CD4-positive, alpha-beta T cell treated with Interleukin-10 for 1 hour (primary cell): ENCODE measurements around the gene TTL.
A peak's percentile ranks its signal among the peaks of the same experiment; 100 is the strongest.
"Not testable (repeated sequence)": the region's sequence is repeated elsewhere in the genome, so short reads cannot be mapped to it uniquely, and the experiment has no call there.

Experiments
- DNase-seq: peaks from one replicate; pipeline ENCODE4 v3.0.0-alpha.2; 2020

The TTL gene

GRCh38 chr2:112524276-112524675 is 42.3 kb downstream of the TTL start:
- DNase-seq: not testable (repeated sequence)

DNA sequence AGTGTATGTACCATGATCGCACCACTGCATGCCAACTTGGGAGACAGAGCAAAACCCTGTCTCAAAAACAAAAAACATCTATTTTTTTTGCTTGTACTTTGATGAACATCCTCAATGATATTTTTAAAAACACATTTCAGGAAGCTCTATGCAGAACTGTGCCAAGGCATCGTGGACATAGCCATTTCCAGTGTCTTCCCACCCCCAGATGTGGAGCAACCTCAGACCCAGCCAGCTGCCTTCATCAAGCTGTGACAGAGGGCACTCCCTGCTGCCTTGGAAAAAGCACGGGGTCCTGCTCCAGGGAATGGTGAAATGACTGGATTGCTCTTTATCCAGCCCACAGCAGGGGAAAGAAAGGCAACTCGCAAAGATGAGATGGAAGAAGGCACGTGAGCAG is 46.6 kb downstream of the TTL start:
- DNase-seq: no peak

GRCh38 chr2:112529757-112530156 is 47.8 kb downstream of the TTL start:
- DNase-seq: no peak

DNA sequence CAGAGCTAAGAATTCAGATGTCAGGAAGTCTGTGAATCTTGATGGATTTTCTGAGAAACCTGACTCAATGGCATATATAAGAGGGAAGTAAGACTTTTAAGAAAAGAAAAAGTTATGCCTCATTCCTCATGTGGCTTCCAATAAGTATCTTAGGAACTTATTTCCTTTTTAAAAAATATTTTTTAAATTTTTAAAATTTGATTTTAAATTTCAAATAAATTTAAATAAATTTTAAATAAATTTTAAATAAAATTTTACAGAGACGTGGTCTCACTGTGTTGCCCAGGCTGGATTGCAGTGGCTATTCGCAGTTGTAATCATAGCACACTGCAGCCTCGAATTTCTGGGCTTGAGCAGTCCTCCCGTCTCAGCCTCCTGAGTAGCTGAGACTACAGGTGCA is 48.8 kb downstream of the TTL start:
- DNase-seq: no peak

DNA sequence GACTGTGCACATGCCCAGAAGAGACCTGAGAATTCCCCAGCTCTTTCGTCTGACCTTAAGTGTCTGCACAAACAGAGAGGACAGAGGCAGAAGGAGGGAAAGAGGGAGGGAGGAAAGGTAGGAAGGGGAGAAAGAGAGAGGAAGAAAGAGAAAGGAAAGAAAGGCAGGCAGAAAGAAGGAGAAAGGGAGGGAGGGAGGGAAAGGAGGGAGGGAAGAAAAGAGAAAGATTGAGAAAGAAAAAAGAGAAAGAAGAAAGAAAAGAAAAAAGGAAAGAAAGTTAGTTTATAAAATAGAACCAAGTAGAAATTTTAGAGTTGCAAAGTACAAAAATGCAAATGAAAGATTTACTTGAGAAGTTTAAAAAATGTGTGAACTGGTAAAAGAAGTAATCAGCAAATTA is 52.9 kb downstream of the TTL start:
- DNase-seq: no peak

GRCh38 chr2:112536665-112537064 is 54.7 kb downstream of the TTL start:
- DNase-seq: not testable (repeated sequence)

DNA sequence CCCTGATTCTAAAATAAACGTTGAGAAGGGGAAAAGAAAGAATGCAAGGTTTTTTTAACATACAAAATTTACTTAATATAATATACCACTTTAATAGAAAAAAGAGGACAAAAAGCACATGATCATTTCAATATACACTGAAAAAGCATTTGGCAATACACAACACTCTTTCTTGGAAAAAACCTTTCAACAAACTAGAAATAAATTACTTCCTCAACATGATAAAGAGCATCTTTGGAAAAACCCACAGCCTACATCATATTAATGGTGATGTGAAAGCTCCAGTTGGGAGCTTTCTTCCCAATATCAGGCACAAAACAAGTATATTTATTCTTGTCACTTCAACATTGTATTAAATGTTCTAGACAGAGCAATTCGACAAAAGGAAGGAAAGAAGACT is 57.4 kb downstream of the TTL start:
- DNase-seq: no peak

- no peak for DNase-seq
Measured at GRCh38 chr2:112540906-112541305, 59.0 kb downstream of the TTL start.

- peak; percentile 9 for DNase-seq
Measured at GRCh38 chr2:112541315-112542122, 59.6 kb downstream of the TTL start.

DNA sequence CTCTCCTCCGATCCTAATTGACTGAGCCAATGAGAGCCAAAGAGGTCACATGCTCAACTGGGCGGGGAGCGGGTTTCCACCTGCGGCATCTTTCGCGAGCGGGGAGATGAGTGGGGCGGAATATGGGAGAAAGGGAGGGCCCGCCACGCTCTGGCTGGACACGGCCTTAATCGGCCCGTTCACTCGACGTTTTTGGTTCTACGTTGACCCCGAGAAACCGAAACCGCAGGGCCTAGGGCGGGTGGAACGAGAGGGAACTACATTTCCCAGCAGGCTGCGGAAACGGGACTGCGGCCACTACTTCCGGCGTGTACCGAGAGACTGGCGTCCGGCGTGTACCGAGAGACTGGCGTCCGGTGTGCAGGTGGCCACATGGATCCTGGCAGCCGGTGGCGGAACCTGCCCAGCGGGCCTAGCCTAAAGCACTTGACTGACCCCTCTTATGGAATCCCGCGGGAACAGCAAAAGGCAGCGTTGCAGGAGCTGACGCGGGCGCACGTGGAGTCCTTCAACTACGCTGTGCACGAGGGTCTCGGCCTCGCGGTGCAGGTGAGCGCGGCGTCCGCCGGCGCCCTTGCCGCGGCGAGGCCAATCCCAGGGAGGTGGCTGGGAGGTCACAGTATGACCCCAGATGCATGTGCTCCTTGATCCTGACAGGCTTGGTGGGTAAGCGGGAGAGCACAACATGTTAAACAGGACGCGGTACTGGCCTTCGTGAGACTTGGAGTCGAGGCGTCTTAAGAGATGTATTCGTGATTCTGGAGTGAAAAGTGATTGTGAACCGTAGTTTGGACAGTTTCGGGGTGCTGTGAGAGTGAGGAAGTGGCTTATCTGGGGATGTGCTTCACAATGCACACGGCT is 60.4 kb downstream of the TTL start, which contains the start of gene POLR1B:
Gene POLR1B (plus strand): TSS at position 343 of the 861 bp plus-strand sequence. CDS start 30 bp downstream, at position 373.
- DNase-seq: peak; percentile 78

DNA sequence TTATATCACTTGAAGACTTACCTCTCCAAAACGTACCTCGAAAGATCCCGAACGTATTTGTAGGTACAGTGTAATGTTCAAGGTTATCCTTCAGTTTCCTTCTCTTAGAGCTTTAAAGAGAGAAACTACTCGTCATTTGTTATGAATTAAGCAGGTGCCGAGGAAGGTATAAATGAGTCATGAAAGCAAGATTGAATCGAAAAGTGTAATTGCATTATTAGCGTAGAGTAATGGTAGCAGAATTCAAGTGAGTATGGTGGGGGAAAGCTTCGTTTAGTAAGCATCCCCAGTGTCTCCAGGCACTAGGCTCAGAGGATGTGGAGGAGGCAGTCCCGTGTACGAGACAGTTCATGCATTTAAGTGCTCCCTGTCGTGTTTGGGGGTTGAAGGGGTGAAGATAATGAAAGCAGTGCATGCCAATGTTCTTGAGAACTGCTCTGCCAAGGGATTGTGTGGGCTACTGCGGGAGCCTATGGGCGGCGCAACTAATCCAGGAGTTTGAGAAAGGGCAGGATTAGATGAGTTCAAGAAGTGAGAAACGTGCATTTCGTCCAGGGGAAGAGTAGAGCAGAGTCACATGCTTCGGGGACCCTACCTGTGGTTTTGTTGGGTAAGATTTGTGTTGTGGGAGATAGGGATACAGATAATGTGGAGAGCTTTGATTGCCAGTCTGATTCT is 61.2 kb downstream of the TTL start:
- DNase-seq: peak; percentile 1

DNA sequence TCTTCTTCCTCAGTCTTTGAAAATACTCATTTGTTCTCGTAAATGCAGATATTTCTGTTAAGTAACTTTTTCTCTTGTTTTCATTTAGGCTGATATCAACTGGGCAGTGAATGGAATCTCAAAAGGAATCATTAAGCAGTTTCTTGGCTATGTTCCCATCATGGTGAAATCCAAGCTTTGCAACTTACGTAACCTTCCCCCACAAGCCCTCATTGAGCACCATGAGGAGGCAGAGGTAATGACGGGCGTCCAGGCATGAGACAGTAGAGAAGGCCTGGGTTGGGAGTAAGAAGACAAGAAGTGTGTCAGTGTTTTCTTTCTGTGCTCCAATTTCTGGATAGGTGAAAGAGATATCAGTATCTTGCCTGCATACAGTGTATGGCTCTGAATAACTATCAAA is 65.4 kb downstream of the TTL start:
- no peak for DNase-seq

GRCh38 chr2:112548980-112549379 is 67.0 kb downstream of the TTL start:
- no peak for DNase-seq

DNA sequence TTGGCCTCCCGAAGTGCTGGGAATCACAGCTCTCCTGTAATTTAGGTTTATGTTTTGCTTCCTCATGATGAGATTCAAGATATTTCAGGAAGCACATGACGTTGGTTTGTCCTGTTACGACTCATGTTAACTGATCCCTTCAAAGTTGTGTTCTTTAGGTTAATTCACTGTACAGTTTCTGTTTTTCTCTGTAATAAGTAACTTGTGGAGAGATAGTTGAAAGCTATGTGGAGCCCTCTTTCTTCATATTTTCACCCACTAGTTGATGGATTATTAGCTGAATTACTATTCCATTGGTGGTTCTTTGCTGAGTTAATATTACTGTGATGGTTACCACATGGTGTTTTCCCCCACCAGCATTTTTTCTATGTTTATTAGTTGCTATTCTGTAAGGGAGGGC is 84.1 kb downstream of the TTL start:
- no peak for DNase-seq

DNA sequence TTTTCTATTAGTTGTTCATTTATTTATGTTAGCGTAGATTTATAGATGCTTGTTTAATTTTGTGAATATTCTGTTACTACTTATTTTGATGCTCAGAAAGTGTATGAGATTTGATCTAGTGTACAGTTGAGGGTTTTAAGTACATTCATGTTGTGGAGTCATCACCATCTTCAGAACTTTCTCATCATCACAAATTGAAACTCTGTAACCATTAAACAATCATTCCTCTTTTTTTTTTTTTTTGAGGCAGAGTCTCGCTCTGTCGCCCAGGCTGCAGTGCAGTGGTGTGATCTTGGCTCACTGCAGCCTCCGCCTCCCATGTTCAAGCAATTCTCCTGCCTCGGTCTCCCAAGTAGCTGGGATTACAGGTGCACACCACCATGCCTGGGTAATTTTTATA is 84.6 kb downstream of the TTL start:
- DNase-seq: not testable (repeated sequence)

GRCh38 chr2:112572005-112572404 is 90.0 kb downstream of the TTL start:
- DNase-seq: no peak

DNA sequence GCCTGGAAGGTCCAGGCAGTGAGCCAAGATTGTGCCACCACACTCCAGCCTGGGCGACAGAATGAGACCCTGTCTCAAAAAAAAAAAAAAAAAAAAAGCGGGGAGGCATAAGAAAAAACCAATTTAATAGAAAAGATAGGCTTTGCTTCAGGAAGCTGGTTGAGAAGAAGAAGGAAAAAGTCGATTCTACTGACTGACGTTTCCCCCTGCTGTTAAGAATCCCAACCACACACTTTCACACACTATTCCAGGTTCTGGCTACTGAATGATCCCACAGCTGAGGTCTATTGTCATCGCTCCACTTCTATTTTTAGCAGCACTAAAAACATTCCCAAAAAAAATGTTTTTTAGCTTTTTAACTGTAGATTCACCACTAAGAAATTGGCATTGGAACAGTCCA is 95.8 kb downstream of the TTL start:
- DNase-seq: no peak

DNA sequence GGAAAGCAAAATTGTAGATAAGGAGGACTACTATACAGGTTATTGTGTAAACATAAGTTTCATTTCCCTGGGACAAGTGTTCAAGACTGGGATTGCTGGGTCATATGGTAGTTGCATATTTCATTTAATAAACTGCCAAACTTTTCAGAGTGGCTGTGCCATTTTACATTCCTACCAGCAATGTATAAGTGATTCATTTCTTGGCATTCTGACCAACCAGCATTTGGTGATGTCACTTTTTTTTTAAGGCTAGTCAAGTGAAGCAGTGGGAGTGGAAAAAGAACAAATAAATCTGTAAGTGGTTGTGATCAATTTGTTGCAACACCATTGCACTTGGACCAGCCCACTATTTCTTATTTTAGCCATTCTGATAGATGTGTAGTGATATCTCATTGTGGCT is 97.3 kb downstream of the TTL start:
- no peak for DNase-seq

DNA sequence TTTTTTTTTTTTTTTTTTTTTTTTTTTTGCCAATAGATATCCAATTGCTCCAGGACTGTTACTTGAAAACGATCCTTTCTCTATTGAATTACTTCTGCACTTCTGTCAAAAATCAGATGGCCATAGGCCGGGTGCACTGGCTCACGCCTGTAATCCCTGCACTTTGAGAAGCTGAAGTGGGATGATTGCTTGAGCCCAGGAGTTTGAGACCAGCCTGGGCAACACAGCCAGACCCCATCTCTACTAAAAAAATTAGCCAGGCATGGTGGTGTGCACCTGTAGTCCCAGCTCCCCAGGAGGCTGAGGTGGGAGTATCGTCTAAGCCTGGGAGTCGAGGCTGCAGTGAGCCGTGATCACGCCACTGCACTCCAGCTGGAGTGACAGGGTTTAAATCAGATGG is 98.1 kb downstream of the TTL start:
- DNase-seq: no peak

DNA sequence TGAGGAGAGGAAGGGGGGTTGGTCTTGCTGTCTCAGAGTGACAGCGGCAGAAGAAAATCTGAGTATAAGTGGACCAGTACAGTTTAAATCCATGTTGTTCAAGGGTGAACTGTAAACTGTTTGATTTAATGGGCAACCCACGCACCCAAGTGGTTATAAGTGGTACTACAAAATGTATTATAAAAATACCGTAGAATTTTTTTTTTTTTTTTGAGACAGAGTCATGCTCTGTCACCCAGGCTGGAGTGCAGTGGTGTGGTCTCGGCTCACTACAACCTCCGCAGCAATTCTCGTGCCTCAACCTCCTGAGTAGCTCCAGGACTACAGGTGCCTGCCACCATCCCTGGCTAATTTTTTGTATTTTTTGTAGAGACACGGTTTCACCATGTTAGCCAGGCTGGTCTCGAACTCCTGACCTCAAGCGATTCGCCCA is 100.4 kb downstream of the TTL start:
- DNase-seq: peak; percentile 79

- DNase-seq: peak; percentile 26
Measured at GRCh38 chr2:112583497-112584133, 101.7 kb downstream of the TTL start.

DNA sequence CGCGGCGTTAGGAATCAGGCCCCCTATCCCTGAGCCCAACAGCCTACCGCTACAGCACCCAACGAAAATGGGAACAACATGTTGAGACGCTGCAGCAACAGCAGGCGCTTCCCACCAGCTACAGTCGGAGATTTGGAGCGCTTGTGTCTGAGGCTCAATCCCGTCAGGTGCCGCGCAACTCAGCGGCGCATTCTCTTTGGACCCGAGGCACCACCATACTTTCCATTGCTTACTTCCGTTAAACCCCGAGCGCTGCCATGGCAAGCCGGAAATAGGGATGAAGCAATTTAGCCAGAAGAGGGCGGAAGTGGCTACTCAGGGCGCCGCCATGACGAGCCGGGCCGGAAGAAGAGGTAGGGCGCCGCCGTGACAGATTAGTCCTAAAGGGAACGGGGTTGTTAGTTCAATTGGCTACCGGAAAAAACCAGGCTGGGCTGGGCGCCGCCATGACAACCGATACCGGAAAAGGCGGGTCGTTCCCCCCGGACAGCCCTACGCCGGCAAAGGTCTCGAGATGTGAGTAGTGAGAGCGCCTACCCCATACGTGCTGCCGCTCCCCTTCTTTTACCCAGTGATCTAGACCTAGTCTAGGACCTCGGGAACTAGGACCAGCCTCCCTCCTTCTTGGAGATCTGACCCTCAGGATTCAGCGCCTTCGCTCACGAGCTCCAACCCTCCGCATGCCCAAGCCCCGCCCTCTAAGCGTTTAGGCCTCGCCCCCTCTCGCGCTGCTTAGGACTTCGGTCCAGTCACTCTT is 102.4 kb downstream of the TTL start, which contains the start of gene CHCHD5:
Gene CHCHD5 (plus strand): TSS at position 476 of the 757 bp plus-strand sequence. CDS start 39 bp downstream, at position 515.
- DNase-seq: peak; percentile 96
